Measurements from ENCODE around the gene ROBO1.

The ROBO1 gene

GRCh38 chr3:79436387-79436786 lies 331.4 kb downstream of the ROBO1 start:
- no peak for DNase-seq

GRCh38 chr3:79427081-79427480 lies 340.7 kb downstream of the ROBO1 start:
- no peak for DNase-seq

GRCh38 chr3:79424811-79425210 lies 343.0 kb downstream of the ROBO1 start:
- DNase-seq: no peak

- DNase-seq: no peak
These were observed 344.4 kb downstream of the ROBO1 start for GRCh38 chr3:79423417-79423816.

- DNase-seq: no peak
These were observed 346.5 kb downstream of the ROBO1 start for GRCh38 chr3:79421273-79421672.

GRCh38 chr3:79418855-79419621 lies 348.8 kb downstream of the ROBO1 start:
- no peak for DNase-seq

GRCh38 chr3:79415356-79415755 lies 352.4 kb downstream of the ROBO1 start:
- no peak for DNase-seq

- DNase-seq: no peak
These were observed 353.0 kb downstream of the ROBO1 start for GRCh38 chr3:79414806-79415205.

- DNase-seq: no peak
These were observed 353.8 kb downstream of the ROBO1 start for GRCh38 chr3:79414035-79414434.

- no peak for DNase-seq
These were observed 355.3 kb downstream of the ROBO1 start for GRCh38 chr3:79412537-79412936.

- DNase-seq: no peak
These were observed 357.2 kb downstream of the ROBO1 start for GRCh38 chr3:79410617-79411016.

GRCh38 chr3:79410136-79410535 lies 357.7 kb downstream of the ROBO1 start:
- no peak for DNase-seq

- DNase-seq: no peak
These were observed 361.6 kb downstream of the ROBO1 start for GRCh38 chr3:79406175-79406574.

- DNase-seq: no peak
These were observed 362.6 kb downstream of the ROBO1 start for GRCh38 chr3:79405183-79405582.

- DNase-seq: no peak
These were observed 371.2 kb downstream of the ROBO1 start for GRCh38 chr3:79396595-79396994.

- no peak for DNase-seq
These were observed 375.3 kb downstream of the ROBO1 start for GRCh38 chr3:79392479-79392878.

- DNase-seq: no peak
These were observed 377.4 kb downstream of the ROBO1 start for GRCh38 chr3:79390352-79390751.

GRCh38 chr3:79385211-79385610 lies 382.6 kb downstream of the ROBO1 start:
- DNase-seq: no peak

- no peak for DNase-seq
These were observed 384.3 kb downstream of the ROBO1 start for GRCh38 chr3:79383402-79384012.

- DNase-seq: no peak
These were observed 387.2 kb downstream of the ROBO1 start for GRCh38 chr3:79380581-79380980.

GRCh38 chr3:79378064-79378463 lies 389.7 kb downstream of the ROBO1 start:
- DNase-seq: no peak

GRCh38 chr3:79369306-79369705 lies 398.5 kb downstream of the ROBO1 start:
- no peak for DNase-seq

GRCh38 chr3:79368403-79368802 lies 399.4 kb downstream of the ROBO1 start:
- DNase-seq: no peak

GRCh38 chr3:79367803-79368202 lies 400.0 kb downstream of the ROBO1 start:
- no peak for DNase-seq

- no peak for DNase-seq
These were observed 400.7 kb downstream of the ROBO1 start for GRCh38 chr3:79367066-79367465.
